ENCODE measurements around the gene PADI3. TPM values are rescaled to one million over a fixed set of nuclear protein-coding genes. Genes with fewer than 3 reads are reported as not detected.
"Not testable (repeated sequence)": the region's sequence is repeated elsewhere in the genome, so short reads cannot be mapped to it uniquely, and the experiment has no call there.

PADI3 gene
- total RNA-seq, 1 experiment from 2014 or later = 0.57 TPM

DNA sequence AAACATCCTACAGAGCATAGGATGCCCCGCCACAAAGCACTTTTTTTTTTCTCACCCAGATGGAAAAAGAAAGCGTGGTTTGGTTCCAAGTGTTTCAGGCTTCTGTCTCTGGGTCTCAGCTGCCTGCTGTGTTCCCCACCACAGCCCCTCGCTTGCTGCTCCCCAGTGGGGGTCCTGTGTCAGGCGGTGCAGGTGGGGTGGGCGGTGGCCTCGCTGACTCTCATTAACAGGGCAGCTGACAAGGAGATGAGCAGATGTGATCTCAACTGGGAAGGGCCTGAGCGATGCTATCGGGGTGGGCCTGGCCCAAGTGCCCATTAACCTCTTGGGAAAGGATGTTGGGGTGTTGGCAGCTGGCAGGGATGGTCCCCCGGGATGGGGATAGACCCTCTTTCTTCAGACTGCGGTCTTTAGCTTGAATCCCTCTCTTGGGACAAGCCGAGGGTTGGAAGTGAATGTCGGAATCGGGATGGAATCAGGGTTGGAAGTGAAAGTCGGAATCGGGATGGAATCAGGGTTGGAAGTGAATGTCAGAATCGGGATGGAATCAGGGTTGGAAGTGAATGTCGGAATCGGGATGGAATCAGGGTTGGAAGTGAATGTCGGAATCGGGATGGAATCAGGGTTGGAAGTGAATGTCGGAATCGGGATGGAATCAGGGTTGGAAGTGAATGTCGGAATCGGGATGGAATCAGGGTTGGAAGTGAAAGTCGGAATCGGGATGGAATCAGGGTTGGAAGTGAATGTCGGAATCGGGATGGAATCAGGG is 7.7 kb upstream of the PADI3 start:
- not testable (repeated sequence) for DNase-seq (ENCODE audit: low read depth)

DNA sequence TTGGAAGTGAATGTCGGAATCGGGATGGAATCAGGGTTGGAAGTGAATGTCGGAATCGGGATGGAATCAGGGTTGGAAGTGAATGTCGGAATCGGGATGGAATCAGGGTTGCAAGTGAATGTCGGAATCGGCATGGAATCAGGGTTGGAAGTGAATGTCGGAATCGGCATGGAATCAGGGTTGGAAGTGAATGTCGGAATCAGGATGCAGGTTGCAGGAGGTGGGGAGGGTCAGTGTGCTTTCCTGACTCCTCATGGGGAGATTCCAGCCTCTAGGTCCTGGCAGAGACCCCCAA is 7.2 kb upstream of the PADI3 start:
- not testable (repeated sequence) for DNase-seq (ENCODE audit: low read depth)

DNA sequence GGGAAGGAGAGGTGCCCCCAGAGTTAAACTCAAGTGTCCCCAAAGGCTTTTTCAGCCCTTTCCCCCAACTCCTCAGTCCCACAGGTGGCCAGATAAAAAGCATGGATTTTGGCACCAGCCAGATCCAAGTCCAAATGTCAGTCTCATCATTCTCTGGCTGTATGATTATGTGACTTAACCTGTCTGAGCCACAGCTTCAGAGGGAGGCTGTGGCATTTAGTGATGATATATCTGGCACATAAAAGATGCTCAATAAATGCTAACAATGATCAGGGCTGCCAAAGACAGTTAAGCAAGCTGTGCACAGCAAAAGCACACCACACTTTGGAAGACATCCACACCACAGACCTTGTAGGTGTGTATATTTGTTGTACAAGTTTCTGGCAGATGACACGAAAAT is 5.6 kb upstream of the PADI3 start:
- DNase-seq (ENCODE audit: low read depth) = no peak

DNA sequence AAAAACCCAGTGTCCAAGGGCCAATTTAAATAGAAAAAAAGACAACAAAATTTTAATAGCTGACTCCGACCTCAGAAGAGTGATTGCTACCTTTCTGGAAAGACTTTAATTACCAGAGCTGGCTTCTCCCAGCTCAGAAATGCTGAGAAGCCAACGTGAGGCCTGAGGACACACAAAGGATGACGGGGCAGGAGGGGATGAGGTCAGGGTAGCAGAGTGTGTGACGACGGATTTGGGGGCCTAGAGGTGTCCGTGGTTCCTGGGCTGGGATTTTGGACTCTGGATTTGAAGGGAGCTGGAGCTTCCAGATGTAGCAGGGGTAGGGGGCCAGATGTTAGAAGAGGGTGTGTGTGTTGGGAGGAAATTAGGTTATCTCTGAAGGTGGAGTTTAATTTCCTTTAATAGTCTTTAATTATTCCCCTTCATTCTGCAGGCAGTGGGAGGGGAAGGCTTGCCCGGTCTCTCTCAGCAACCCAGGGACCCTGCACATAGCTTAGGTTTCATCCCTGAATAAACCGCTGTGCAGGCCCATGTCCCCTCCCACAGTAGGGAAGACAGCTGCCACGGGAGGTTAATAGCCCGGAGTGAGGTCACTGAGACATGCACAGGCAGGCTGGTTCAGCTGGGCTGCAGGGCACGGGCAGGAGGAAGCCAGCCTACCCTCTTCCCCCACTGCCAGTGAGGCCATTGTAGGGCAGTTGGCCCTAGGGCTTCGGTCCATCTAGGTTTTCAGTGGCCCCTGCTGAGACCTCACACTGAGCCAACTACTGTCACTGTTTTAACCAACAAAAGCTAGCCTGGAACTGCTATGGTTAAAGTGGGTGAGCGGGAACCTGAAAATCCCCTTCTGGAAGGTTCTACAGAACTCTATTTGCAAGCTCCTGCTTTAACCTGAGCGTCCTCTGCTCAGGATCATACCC is 3.8 kb upstream of the PADI3 start:
- peak; percentile 78 for DNase-seq (ENCODE audit: low read depth)

DNA sequence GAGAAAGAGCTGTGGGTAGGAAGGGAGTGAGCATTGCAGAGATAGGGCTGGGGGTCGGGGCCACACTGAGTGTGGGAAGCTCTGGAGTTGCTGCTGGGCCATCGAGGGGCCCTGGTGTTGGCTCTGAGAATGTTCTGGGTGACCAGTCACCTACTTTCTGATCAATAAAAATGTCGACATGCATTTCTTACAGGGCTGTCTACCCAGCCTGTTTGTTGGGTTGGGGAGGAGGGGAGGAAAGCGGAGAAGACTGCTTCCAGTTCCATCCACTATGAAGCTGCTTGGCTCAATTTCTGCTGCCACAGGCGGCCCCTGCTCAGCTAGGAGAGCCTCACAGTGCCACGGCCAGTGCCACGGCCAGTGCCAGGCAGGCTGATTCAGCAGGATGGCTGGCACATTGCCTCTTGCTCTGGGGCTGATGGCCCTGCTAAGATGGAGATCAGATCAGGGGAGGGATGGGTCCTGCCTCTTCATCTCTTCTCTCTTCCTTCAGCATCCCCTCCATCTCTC is 3.0 kb upstream of the PADI3 start:
- DNase-seq (ENCODE audit: low read depth) = no peak

DNA sequence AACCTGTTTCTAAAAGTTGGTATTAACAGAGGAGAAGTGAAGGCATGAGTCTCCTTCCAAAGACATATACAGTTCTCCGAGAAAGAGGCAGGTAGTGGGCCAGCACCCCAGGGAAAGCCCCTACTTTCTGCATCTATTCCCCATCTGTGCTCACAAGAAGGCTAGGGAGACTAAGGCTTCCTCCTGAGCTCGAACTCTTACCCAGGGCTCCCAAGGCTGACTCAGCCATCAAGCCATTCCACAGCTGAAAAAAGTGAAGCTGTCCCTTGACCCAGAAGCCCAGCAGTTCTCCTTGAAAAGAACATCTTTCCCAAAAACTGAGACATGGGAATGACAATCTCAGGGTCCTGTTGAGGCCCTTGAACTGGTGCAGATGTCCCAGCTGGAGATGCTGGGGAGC is 1.9 kb upstream of the PADI3 start:
- no peak for DNase-seq (ENCODE audit: low read depth)

DNA sequence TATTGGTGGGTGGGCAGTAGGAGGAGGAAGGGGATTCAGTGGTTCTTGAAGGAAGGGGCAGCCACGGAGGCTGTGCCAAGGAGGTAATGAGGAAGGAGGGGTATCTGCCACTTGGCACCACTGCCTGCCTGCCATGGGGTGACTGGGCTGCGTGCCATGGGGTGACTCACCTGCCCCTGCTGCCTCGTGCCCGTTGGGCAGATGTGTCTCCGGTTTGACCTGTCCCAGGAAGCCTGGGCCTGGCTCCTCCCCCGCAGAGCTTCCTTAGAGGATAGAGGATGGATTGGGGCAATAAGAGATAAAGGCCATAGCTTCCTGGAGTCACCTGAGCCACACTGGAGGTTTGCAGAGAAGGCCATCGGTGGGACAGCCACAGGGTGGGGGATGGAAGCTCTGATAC is 1.7 kb downstream of the PADI3 start:
- peak; percentile 78 for DNase-seq (ENCODE audit: low read depth)

DNA sequence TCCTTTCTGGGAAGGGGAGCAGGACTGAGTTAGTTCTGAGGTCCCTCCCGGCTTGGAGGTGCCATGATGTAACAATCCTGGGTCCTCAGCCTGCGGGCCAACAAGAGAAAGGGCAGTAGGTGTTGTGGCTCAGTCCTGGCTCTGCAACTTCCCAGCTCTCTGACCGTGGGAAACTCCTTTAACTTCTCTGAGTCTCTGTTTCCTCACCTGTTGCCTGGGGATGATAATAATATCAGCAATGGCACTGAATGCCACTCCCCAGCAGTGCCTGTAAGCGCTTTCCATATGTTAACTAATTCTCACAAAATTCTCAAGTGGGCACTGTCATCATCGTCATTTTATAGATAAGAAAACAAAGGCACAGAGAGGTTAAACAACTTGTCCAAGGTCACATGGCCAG is 2.3 kb downstream of the PADI3 start:
- peak; percentile 19 for DNase-seq (ENCODE audit: low read depth)

DNA sequence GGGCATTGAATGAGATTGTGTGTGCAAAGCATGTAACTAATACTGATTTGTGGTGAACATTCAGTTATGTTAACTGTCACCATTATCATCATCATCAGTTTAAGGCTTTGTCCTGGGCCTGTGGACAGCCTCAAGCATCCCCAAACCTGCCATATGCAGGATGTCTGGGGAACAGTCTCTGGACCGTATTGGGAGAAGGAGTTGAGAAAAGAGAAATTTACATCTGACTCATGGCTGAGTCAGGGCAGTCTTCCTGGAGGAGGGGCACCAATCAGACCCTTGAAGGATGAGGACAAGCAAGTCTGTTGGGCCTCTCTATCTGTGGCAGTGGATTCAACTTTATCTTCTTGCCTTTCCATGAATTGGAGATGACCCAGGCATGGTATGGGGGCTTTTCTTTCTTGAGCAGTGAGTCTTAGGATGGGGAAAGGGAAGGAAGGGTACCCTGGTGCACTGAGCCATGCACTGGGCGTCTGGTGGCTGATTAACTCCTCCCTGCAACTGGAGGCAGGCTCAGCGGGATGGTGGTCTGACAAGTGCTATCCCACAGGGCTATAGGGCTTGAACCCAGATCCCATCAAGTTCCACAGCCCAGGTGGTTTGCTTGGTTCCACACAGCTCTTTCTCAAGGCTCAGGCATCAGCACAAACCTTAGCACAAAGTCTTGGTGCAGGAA is 2.9 kb downstream of the PADI3 start:
- peak; percentile 66 for DNase-seq (ENCODE audit: low read depth)

DNA sequence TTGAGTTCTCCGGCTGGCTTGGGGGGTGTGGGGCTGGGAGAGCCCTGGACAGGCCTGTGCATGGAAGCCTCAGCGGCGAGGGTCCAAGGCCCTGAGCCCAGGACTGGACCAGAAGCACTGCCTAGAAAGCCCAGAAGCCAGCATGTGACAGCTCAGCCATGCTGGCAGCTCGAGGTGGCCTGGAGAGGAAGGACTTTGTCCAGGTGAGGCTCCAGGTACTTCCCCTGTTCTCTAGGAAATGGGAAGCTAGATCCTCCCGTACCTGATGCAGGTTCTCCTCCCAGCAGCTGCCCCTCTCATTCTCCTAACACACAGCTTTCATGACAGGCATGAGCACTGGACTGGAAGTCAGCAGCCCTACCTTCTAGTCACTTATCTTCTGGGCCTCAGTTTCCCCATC is 6.4 kb downstream of the PADI3 start:
- DNase-seq (ENCODE audit: low read depth) = no peak

DNA sequence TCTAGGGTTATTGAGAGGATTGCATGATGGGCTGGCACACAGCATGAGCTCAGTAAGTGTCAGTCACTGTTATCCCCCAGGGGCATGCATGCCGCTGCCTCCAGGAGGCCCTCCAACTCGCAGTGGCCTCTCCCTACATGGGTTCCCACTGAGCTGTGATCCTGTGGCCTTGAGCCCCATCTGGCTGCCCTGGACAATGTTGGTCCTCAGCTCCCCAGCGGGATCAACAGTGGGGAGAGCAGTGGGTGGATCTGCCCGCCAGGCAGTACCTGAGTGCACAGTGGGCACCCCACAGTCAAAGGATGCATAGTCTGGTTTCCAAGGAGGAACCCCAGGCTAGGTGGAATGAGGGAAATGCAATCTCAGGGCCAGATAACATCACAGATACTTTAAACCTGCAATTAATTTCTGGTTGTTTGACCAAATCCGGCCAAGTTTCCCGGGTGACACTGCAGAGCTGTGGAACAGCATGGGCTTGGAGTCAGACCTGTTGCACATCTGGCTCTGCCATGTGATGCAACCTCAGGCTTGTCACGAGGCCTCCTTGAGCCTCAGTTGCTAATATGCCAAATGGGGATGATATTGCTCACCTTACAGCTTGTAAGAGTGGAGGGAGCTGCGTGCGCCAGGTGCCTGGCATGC is 9.3 kb downstream of the PADI3 start:
- no peak for DNase-seq (ENCODE audit: low read depth)

DNA sequence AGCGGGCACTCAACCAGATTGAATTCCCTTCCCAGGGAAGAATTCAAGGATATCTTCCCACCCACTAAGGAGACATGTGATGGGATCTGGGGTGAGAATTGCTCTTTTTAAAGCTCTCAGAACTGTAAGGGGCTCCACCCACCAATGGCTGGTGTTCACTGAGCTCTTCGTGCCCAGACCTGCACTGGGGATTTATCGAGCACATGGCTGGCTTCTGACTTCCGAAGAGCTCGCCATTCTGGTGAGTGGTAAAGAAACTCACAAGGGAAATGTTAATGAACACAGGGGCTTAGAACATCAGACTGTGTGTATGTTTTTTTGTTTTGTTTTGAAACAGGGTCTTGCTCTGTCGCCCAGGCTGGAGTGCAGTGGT is 9.8 kb downstream of the PADI3 start:
- no peak for DNase-seq (ENCODE audit: low read depth)

DNA sequence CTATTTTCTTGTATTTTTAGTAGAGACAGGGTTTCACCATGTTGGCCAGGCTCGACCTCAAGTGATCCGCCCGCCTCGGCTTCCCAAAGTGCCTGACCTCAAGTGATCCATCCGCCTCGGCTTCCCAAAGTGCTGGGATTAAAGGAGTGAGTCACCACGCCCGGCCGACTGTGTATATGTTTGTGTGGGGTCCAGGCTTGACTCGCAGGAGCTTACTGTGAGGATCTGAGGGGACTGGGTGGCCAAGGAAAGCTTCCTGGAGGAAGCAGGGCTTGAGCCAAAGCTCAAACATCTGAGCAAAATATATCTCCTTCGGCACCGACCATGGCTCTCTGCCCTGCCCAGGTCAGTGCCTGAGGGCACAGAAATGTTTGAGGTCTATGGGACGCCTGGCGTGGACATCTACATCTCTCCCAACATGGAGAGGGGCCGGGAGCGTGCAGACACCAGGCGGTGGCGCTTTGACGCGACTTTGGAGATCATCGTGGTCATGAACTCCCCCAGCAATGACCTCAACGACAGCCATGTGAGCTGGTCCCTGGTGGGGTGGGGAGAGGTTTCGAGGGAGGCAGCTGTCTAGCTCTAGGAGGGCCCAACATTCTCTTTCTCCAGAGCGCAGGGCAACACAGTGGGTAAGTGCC is 10.5 kb downstream of the PADI3 start:
- peak; percentile 67 for DNase-seq (ENCODE audit: low read depth)

DNA sequence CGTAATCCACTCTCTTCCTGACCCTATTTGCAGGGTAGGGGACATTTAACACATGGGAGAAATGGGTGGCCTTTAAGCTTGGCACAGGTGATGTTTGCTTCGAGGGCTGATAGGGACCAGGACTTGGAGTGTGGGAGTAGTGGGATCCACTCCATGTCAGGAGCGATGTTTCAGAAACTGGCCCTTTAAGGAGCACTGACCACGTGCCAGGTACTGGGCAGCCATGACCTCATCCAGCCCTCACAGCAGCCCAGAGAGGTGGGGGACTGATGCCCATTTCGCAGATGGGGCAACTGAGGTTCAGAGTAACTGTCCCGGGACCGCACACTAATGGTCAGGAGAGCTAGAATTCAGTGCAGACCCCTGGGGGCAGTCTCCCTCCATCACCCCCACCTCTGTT is 11.4 kb downstream of the PADI3 start:
- no peak for DNase-seq (ENCODE audit: low read depth)

DNA sequence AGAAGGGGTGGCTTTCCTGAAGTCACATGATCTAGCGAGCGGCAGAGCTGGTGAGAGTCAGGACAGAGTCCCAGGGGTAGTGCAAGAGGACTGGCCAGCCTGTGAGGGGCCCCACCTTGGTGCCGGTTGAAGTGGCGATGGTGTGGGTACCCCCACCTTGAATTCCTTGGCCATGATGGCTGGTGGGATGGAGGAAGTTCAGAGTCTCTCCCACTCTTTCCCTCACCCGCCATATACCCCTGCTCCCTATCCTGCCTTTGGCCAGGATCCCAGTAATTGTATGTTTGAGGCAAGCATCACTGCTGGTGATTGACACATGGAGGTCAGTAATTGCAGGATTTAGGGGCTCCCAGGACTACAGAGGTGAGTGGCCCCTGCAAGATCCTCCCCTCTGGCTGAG is 11.8 kb downstream of the PADI3 start:
- DNase-seq (ENCODE audit: low read depth) = no peak

DNA sequence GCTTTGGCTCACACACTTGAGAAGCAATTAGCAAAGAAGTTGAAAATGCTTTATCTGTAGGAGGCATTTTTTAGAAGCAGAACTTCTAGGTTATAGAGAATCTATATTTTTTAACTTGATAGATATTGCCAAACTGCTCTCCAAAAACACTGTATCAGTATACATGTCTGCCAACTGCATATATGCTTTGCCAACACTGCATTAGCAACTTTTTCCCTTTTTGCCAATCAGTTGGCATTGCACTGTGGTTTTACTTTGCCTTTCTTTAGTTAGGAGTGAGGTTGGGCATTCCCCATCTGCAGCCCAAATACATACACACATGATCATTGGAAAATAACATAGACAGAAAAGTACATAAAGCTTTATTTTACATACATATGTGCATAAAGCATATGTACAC is 15.0 kb downstream of the PADI3 start:
- DNase-seq (ENCODE audit: low read depth) = no peak

DNA sequence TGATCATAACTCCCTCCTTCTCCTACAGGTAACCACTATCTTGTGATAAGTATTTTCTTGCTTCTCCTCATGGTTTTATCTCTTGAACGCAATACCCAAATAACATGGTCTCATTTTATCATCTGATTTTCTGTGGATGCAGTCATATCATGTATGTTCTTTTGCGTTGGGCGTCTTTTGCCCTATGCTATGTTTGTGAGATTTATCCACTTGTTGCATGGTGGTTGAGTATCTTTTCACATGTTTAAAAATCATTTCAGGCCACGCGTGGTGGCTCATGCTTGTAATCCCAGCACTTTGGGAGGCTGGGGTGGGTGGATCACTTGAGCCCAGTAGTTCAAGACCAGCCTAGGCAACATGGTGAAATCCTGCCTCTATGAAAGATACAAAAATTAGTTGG is 15.6 kb downstream of the PADI3 start:
- DNase-seq (ENCODE audit: low read depth) = no peak

DNA sequence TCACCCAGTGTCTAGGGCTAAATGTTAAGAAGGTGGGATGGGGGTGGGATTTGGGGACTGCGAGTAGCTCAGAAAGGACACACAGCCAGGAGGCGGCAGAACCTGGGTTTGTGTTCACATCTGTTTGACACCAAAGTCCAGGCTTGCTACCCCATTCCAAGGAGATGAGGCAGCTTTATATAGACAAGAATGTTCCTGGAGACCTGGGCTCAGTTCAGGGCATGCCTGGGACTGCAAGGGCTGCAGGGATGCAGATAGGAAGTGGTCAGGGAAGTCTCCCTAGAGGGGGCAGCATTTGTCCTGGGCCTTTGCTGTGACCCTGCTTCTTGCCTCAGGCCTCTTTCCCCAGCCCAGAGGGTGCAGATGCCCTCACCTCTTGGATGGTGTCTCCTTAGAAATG is 16.3 kb downstream of the PADI3 start:
- DNase-seq (ENCODE audit: low read depth) = peak; percentile 29

DNA sequence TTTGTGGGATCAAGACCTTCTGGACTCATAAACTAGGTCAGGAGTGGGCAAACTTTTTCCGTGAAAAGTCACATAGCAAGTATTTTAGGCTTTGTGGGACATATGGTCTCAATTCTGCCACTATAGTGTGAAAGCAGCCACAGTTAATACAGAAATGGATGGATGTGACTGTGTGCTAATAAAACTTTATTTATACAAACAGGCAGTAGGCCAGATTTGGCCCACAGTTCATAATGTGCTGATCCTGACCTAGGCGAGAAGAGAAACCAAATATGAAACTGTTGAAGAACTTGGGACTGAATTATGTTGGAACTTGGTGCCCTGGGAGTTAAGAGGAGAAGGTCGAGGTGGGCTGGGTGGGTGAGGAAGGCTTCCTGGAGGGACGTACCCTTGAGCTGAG is 17.1 kb downstream of the PADI3 start:
- no peak for DNase-seq (ENCODE audit: low read depth)

DNA sequence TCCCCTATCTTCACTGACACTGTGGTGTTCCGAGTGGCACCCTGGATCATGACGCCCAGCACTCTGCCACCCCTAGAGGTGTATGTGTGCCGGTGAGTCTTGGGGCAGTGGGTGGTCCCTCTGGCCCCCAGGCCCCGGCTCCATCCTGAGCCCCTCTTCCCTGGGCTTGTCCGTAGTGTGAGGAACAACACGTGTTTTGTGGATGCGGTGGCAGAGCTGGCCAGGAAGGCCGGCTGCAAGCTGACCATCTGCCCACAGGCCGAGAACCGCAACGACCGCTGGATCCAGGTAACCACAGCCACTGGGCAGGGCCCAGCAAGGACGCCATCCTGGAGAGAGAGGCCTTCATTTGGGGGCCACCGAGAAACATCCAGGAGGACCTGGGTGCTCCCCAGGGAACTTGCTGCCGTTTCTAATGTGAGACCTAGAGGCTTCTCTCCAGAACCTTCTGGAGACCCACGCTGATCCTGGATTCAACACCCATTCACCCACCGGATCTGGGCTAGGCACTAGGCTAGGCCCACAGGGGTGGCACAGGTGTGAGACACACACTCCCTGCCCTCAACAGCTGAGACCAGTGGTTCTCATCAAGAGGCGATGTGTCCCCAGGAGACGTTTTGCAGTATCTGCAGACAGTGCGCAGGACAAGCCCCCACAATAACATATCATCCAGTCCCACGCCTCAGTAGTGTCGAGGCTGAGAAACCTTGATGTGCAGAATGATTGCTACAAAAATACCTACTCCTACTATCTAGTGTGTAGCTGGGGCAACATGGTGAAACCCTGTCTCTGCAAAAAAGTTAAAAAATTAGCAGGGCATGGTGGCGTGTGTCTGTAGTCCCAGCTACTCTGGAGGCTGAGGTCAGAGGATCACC is 22.2 kb downstream of the PADI3 start:
- no peak for DNase-seq (ENCODE audit: low read depth)

Data from LHCN-M2 (cell line).